NOMO-1 treated with dmso at 0.1 percent for 144 hours (cell line): ENCODE measurements around the gene CYP27B1.

Experiments used
- DNase-seq: peaks from one replicate; lab custom pipeline; 2025; ENCODE audit not compliant: unreplicated experiment; lab: John Stamatoyannopoulos, UW

Gene CYP27B1

DNA sequence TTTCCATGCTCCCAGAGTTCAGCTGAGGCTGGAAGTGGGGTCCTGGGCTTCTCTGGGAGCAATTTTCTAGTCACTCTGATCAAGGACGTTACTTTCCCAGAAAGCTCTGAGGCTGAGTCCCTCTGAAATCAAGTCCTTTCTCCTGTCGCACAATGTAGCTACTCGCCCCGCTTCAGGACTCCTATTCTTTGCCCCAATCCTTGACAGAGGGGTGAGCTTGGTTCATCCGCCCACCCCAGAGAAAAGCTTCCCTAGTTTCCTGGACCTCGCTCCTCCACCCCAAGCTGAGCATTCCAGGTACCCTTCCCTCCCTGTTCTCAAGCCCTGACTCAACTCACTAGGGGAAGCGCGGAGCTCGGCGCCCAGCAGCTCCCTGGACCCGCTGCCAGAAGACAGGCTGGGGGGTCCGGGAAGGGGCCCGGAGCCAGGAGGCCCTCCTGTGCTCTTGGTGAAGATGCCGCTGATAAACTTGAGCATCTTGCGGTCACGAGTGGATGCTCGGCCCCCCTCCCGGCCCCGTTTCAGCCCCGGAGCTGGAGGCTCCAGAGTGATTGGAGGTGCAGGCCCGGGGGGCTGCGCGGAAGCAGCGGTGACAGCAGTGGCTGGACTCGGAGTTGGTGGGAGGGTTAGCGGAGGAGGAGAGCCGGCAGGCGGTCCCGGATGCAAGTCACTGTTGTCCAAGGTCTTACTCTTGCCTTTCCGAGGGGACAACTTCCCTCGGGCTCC, 30.0 kb downstream of the CYP27B1 start:
- DNase-seq: no peak

DNA sequence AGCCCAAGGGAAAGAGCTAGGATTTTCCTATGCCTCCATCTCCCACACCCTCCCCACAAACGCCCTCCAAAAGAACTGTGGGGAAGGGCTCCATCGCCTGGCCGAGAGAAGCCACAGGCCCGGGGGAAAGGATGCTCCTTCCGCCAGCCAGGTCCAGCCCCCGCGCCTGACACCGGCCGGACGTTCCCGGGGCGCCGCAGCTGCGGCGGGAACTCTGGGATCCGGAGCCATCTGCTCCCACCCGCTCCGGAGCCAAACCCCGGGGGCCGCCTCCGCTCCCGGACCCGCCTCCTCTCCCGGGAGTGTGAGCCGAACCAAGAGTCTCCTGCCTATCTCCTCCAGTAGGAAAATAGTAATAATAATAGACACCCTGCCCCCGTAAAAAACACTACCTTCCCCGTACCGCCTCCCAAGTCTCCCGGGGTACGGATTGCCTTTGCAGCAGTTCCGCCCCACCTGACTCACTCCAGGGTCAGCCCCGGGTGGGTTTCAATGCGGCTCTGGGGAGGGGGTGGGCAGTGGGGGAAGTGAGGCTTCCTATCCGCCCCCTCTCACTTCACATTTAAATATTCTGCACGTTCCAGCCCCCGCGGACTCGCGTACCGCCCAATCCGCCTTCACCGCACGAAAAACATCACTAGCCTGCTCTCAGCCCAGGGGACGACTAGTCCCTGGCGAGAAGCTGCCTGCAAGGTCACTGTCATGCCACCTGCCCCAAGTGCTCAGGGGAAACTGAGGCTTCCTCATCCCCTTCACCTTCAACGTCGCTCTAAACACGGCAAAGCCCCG, 30.7 kb downstream of the CYP27B1 start:
- DNase-seq: no peak

DNA sequence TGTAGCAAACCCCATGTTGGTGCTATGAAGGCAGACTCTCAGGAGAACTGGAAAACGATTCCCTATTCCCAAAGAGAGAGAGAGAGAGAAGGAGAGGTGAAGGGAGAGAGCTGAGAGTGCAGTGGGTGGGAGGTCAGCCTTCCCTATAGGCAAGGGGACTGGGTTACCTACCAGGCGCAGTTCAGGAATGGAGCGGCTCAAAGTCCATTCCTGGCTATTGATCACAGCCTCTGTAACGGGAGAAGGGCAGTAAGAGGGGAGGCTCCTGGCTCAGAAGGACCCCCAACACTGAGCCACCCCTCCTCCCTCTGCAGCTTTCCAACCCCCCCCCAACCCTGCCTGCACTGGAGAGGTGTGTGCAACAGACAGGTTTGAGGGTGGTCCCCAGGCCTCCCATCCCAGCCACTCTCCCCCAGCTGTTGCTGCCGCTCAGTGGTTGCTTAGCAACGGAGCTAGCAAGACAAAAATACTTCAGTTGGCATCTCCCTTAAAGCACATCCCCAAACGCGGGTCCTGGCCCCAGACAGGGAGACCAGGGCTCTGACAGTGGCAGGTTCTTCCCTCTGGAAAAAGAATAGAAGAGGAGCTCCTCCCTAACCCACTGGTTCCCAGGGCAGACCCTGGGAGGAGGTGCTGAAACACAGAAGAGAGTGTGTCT, 31.6 kb downstream of the CYP27B1 start:
- no peak for DNase-seq

DNA sequence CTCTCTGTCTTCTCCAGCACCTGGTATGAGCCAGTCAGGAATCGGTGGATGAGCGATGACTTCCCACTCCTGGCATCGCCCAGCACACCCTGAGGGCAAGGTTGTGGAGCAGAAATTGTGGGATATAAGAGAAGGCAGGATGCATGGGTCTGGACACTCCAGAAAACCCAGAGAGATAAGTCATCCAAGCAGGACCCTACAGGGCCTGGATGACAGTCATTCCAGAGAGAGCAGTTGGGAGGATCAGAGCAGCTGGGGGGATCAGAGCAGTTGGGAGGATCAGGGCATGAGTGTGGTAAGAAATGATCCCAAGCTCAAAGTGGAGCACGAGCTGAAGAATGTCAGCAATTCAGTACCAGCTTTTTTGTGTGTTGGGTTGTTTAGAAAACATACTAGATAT, 32.3 kb downstream of the CYP27B1 start:
- DNase-seq: no peak

DNA sequence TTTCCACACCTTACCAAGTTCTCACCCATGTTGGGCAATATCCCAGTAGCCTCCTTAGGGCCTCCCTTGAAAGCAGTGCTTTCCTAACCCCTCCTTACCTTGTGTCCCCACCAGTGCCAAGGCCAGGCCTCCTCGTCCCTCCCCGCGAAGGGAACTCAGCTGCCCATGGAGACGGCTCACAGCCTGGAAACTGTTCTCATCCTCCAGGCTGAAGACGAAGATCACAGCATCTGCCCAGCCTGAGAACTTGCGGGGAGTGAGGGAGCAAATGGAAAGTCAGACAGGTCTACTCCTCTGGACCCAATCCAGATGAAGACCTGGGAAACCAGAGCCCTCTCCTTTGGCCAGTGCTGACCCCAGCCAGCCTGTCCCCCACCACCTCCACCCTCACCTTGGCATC, 33.0 kb downstream of the CYP27B1 start:
- no peak for DNase-seq

DNA sequence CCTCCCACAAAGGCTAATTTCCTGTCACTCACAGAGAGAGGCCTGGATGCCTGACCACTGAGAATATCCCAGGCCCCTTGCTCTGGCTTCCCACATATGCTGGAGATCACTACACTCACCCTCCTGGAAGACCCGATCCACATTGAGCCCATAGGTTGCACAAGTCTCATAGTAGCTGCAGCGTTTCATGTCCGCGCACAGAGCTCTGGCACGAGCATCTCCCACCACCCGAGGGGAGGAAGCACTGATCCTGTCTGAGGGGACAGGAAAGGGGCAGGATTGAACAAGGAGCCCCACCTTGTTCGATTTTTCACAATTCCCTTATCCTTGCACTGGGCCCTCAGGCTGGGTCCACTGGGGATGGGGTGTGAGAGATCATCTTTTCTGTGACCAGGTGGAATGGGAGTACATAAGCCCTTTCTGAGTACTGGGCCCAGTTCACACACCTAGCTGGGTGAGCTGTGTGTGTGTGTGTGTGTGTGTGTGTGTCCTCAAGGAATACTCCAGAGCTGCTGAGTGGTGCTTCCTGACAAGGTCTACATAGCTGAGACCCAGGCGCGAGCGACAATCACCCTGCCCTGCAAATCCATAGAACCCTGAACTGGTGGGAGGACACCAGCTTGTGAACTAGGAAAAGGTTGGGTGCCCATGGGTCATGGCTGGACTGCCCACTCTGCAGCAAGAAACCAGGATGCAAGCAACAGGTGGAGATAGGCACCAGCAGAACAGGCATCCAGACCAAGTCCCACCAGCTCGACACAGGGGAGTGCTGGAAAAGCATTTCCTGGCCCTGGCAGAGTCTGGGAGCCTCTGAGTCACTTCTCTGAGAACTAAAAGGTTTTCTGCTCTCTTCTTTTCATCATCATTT, 33.9 kb downstream of the CYP27B1 start:
- no peak for DNase-seq

DNA sequence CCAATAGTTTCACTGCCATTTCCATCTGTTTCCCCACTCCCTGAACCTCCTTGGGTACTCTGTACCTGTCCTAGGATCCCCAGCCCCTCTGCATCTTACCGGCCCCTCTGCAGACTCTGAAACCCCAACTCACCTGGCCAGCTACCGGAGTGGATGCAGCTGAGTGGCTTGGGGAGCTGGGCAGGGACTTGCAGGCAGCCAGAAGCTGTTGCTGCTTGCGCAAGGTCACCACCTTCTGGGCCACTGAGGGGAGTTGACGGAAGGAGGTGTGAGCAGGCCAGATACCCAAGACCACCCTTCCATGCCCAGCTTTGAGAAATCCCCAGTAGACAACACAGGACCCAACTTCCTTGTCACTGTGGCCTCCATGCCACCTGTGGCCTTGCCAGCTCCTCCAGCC, 34.6 kb downstream of the CYP27B1 start:
- DNase-seq: no peak

DNA sequence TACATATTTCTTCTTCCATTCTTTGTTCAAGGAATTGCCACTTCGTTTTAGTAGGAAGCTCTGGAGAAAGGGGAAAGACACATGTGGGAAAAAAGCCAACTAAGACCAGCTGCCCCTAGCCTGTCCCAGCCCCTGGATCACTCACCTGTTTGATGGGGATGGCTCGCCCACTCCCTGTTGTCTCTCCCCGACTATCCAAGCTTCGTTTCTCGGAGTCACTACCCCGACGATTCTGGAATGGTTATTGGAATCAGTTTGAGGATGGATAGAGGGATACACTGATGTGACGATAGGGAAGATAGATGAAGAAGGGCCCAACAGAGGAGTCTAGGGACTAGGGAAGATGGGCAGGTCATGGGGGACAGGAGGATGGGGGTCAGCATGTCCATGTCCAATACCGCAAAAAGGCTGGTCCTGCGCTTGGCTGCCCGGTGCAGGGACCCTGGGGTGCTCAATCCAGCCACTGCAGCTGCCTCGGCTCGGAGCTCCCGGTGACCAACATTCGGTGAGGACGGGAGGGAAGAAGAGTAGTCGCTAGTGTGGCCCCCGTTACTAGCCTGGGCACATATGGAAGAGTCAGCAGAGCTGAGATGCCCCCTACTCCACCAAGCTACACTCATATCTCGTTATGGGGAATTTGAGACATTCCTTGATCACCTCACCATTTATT, 35.3 kb downstream of the CYP27B1 start:
- DNase-seq: no peak

DNA sequence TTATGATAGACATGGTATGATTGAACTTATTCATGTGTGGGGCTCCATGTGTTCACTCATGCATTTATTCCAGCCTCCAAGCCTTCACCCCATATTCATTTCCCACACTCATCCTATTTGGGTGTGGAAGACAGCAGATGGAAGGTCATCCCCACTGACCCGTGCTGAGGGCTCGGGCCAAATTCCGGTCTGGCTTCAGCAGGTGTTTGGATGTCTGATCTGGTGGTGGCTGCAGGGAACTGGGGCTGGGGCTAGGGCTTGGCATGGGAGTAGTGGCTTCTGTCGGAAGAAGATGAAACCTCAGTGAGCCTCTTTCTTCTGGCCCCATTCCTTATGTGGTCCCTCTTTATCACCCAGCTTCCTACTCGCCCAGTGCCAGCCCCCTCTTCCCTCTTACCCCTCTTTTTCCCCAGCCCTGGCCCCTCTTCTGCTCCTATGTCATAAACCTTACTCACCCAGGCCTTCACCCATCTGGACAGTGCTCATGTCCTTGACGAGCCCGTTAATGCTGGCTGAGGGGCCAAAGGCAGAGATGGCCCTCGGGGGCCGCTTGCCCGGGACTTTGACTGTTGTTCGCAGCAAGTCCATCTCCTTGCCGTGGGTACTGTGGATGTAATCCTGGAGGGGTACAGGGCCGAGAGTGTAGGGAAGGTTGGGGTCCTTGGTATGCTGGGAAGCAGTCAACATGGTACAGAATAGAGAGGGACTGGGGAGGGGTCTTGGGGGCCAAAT, 36.4 kb downstream of the CYP27B1 start:
- no peak for DNase-seq

DNA sequence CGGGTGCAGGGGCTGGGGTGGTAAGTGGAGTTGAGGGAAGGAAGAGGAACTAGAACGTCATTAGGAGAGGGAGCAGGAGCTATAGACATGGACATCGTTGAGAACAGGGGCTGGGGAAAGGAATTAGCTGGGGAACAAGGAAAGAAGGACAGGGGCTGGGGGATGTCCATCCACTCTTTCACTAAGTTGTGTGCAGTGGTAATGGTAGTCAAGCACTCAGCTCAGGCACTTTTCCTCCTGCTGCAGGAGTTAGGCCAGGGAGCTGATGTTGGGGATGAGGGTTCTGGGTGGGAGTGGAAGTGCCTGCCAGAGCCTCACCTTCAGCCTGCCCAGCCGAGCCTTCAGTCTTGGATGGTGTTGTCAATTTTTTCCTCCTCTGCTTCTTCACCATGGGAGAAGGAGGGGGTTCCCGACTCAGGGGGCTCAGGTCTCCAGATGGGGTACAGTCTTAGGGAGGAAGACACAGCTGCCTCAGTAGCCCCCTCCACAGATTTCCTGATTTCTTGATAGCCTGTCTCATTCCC, 37.5 kb downstream of the CYP27B1 start:
- no peak for DNase-seq

DNA sequence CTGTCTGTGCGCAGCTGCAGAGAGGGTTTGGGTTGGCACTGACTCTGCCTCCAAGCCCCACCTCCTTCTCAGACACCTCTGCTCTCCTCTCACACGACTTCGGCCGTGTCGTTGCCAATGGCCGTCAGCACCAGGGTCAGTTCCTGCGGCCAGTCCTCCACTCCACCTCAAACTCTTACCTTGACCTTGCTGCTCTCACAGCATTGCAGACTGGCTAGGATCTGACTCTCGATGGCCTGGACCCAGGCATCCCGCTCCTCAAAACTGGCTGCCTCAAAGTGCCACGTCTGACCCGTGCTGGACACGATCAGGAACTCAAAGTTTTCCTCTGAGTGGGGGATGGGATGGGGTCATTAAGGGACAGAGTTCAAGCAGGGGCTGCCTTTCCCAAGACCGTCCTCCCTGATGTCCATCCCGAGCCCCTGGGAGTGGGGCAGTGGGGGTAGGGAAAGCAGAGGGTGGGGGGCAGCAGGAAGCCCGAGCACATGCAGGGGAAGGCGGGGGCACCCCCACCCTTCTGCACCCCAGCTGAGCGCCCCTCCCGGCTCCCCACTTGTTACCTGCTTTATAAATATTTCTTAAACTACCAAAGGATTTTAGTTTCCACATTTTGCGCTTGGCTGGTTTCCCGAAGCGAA, 39.0 kb downstream of the CYP27B1 start:
- DNase-seq: no peak

DNA sequence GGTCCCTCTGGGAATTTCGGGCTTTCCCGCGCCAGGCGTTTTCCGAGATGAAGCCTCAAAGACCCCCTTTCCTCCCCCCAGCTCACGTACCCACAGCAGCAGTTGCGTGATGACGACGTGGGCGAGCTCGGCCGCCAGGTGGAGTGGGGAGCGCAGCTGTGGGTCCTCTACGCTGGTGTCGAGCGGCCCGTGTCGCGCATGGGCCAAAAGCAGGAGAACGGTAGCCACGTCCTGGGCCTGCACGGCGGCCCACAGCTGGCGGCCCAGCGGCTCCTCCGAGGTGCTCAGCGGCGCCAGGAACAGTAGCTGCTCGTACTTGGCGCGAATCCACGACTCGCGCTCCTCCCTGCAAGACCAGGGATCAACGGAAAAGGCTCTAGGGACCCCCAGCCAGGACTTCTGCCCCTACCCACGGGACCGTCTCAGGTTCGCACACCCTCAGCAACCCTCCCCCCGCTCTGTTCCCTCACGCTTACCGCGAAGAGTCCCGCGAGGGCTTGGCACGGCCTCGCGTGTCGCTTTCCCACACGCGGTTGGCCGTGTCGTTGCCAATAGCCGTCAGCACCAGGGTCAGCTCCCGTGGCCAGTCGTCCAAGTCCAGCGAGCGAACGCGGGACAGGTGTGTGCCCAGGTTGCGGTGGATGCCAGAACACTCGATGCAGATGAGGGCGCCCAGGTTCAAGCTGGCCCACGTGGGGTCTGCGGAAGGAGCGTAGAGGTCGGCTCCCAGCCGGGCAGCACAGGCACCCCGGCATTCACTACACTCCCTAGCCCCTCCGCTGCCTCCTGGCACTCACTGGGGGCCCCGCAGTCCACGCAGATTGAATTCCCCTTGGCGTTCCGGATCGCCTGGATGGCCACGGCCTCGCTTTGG, 39.8 kb downstream of the CYP27B1 start:
- no peak for DNase-seq

DNA sequence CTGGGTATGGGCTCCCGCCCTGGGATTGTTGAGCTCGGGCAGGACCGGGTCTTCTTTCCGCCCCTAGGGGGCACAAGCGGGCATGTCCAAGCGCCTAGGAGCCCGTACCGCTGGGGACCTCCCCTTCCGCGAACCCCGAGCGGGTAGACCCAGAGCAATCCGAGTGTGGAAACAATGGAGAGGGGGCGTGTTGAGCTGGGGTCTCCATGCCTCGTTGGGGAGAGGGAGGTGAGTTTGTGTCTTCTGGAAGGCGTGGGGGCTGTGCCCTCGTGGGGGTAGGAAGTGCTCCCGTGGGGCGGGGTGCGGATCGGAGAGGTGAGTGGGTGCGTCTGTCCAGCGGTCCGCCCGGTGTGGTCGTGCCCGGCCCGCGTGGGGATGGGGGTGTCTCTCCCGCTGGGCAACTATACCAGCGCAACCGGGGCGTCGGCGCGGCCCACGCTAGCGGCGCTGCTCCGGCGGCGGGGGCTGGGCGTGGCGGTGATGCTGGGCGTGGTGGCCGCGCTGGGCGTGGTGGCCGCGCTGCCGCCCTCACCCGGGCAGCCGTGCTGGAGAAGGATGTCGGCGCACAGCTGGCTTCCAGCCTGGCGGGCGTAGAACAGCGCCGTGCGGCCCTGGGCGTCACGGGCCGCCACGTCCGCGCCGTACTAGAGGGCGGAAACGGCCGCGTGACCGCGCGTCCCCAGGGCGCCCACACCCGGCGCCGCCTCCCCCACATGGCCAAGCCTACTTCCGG, 40.6 kb downstream of the CYP27B1 start:
- DNase-seq: no peak

DNA sequence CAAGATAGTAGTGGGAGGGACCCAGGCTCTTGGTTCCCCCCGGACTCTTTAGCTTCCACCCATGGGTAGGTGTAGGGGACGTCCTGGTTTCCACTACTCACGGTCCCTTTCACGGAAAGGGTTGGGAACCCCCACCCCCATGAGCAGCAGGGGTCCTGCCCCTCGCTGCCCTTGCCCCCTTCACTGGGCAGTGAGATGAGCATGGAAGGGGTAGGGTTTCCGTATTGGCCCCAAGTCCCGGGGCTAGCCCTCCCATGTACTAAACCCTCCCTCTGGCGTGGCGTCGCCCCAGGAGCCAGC, 41.1 kb downstream of the CYP27B1 start:
- no peak for DNase-seq

DNA sequence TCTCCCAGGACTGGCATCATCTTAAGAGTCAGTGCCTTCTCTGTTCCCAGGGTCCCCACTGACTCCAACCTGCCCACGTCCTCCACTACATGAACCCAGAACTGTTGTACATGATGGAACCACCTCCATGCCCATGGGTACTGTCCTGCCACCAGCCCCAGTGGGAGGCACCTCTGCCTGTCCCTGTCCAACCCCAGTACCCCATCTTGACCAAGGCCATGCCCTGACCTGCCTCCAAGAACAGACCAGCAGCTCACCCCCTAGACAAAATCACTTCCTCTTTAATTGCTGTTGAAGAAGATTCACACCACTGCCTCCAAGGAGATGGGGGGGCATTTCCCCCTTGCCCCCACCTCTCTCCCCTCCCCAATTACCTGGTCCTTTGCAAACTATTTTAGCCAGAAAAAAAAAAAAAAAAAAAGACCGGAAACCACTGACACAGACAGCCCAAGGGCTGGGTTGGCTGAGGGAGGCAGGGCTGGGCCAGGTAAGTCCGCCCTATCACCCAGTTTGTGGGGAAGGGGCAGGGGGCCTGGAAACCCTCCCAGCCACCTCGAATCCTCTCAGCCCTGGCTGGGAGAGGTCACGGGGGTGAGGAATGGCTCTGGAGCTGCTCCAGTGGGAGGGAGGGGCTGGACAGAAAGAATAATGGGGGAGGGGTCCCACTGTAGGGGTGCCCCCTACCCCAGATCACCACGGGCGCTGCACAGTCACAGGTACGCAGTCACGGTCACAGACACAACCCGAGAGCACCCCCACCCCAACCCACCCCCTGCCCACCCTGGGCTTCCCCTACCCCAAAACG, 41.7 kb downstream of the CYP27B1 start:
- DNase-seq: no peak

DNA sequence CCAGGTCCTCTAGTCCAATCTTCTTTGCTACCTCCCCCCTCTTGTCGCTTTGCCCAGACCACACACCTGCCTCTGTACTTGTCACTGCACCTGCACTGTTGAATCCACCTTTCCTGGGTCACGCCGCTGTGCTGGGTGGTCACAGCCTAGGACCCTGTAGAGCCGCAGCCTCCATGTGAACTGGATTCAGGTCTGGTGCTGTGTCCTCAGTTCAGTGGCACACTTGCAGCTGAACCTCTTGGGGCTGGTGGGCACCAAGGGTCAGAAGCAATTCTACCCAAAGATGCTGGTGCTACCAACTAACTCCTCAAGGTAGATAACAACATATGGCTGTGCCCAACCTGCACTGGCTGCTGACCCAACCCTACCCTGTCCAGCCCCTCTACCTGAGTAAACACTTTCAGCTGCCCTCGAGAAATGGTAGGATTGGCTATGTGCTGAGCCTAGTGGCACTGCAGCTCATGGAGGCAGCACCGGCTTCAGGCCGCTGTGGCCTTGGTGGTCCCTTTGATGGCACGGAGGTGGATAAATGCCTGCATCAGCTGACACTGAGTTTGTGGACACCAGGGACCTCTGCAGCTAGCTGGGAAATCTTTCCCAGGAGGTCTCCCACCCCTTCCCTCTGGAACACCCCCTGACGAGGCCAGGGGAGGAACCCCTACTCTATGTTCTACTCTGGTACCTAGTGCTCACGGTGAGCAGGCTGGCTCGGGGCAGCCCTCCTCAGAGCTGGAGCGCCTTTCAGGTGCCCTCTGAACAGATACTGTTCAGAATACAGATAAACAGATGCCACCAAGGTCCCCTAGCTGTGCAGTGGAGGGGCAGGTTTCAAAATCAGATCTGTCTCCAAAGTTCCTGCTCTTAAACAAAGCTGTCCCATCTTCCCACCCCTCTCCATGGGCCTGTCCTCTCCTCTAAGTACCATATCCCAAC, 42.6 kb downstream of the CYP27B1 start:
- DNase-seq: no peak
